ENCODE results near the gene DCK.

DNA sequence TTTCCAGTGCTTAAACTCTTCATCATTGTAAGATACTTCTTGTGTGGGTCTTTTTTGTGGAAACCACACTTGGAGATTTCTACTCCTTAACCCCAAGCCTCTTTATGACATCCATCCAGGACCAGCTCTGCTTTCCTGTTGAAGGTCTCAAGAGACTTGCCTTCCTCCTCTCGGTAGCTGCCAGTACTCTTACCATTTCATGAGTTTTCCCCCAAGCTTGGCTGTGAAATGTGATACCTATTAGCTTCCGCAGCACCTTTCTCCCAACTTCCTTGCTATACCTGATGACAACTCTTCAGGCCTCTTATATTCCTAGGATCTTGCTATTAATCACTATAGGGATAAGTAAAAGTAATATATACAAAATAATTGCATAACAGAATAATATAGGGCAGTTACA is 1.9 kb upstream of the DCK start:
- TF ChIP-seq, protein P1, sequence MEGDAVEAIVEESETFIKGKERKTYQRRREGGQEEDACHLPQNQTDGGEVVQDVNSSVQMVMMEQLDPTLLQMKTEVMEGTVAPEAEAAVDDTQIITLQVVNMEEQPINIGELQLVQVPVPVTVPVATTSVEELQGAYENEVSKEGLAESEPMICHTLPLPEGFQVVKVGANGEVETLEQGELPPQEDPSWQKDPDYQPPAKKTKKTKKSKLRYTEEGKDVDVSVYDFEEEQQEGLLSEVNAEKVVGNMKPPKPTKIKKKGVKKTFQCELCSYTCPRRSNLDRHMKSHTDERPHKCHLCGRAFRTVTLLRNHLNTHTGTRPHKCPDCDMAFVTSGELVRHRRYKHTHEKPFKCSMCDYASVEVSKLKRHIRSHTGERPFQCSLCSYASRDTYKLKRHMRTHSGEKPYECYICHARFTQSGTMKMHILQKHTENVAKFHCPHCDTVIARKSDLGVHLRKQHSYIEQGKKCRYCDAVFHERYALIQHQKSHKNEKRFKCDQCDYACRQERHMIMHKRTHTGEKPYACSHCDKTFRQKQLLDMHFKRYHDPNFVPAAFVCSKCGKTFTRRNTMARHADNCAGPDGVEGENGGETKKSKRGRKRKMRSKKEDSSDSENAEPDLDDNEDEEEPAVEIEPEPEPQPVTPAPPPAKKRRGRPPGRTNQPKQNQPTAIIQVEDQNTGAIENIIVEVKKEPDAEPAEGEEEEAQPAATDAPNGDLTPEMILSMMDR (conservative IDR thresholded peaks at IDR 0.05; ENCODE audit: low read depth in 2 of 2), result no peak
- TF ChIP-seq, protein P2, sequence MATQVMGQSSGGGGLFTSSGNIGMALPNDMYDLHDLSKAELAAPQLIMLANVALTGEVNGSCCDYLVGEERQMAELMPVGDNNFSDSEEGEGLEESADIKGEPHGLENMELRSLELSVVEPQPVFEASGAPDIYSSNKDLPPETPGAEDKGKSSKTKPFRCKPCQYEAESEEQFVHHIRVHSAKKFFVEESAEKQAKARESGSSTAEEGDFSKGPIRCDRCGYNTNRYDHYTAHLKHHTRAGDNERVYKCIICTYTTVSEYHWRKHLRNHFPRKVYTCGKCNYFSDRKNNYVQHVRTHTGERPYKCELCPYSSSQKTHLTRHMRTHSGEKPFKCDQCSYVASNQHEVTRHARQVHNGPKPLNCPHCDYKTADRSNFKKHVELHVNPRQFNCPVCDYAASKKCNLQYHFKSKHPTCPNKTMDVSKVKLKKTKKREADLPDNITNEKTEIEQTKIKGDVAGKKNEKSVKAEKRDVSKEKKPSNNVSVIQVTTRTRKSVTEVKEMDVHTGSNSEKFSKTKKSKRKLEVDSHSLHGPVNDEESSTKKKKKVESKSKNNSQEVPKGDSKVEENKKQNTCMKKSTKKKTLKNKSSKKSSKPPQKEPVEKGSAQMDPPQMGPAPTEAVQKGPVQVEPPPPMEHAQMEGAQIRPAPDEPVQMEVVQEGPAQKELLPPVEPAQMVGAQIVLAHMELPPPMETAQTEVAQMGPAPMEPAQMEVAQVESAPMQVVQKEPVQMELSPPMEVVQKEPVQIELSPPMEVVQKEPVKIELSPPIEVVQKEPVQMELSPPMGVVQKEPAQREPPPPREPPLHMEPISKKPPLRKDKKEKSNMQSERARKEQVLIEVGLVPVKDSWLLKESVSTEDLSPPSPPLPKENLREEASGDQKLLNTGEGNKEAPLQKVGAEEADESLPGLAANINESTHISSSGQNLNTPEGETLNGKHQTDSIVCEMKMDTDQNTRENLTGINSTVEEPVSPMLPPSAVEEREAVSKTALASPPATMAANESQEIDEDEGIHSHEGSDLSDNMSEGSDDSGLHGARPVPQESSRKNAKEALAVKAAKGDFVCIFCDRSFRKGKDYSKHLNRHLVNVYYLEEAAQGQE (IDR thresholded peaks at IDR 0.05; ENCODE audit: unreplicated experiment), result no peak
- TF ChIP-seq CREB1 (CRISPR knock-in tag; IDR thresholded peaks at IDR 0.05; ENCODE audit: low read depth), result no peak
- no peak for TF ChIP-seq EZH2phosphoT487 (IDR thresholded peaks at IDR 0.05; ENCODE audit: unreplicated experiment)
- no peak for TF ChIP-seq POLR2AphosphoS5 (IDR thresholded peaks at IDR 0.05; ENCODE audit: low read depth)
- TF ChIP-seq EZH2 (IDR thresholded peaks at IDR 0.05; ENCODE audit: low read depth, unreplicated experiment), result no peak
- no peak for TF ChIP-seq JUNB (IDR thresholded peaks at IDR 0.05; ENCODE audit: unreplicated experiment)
- no peak for TF ChIP-seq STAT1 (IDR thresholded peaks at IDR 0.05; ENCODE audit: unreplicated experiment)
- TF ChIP-seq ZNF114 (CRISPR knock-in tag; IDR thresholded peaks at IDR 0.05), result no peak
- TF ChIP-seq, protein P3, sequence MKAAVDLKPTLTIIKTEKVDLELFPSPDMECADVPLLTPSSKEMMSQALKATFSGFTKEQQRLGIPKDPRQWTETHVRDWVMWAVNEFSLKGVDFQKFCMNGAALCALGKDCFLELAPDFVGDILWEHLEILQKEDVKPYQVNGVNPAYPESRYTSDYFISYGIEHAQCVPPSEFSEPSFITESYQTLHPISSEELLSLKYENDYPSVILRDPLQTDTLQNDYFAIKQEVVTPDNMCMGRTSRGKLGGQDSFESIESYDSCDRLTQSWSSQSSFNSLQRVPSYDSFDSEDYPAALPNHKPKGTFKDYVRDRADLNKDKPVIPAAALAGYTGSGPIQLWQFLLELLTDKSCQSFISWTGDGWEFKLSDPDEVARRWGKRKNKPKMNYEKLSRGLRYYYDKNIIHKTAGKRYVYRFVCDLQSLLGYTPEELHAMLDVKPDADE (IDR thresholded peaks at IDR 0.05), result no peak
- TF ChIP-seq ZNF331 (CRISPR knock-in tag; IDR thresholded peaks at IDR 0.05; ENCODE audit: low read depth), result no peak
